HG02938 (cell line): Measurements from ENCODE around the gene TRDN.
"Not testable (repeated sequence)": the region's sequence is repeated elsewhere in the genome, so short reads cannot be mapped to it uniquely, and the experiment has no call there.

Experiments
- ATAC-seq: cut with Tn5 transposase; IDR thresholded peaks from one replicate; pipeline ENCODE4 v1.9.1; 2021; ENCODE audit warnings: mild to moderate bottlenecking, moderate library complexity; ENCODE audit not compliant: unreplicated experiment

The TRDN gene

DNA sequence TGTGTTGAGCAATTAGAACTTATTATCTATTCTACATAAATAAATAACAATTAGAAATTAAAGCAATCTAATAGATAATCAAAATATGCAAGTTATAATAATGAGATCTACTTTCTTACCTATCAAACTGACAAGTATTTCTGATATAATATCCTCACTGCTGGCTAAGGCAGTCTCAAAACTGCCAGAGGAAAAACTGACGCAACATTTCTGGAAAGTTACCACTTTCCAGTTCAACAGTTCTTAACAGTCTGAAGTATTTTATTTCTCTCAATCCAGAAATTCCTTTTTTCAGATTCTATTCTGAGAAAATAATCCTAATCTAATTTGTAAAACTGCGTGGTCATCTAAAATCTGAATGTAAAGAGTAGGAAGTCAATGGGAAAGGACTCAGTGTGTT, 121.0 kb downstream of the TRDN start:
- ATAC-seq = no peak

DNA sequence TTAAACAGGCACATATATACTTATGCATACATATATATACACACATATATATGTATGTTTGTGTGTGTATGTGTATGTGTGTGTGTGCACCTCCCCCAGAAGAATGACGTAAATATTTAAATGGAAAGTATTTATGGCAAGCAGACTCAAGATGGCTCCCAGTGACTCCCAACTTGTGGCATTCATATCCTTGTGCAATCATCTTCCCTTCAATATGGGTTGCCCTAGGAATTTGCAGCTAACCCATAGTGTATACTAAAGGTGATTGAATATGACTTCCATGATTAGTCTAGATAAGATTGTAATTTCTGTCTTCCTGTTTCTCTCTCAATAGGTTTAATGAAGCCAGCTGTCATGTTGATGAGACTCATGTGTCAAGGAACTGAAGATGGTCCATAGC, 127.6 kb downstream of the TRDN start:
- ATAC-seq = no peak

DNA sequence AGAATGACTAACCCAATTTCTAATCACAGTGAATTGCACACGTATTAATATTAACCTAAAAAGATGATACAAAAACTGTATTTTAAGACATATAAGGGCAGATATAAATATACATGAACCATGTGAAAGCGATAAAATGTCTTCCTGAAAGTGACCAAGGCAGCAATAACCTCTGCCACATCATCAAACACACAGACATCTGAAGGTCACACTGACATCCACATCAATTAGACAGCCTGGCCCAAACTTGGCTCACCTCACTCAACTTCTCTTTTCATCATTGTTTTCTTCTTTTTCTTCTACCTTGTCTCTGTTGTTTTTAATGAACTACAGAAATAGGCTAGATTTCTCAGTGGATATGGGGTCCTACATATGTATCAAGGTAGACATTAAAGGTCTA, 128.5 kb downstream of the TRDN start:
- no peak for ATAC-seq

DNA sequence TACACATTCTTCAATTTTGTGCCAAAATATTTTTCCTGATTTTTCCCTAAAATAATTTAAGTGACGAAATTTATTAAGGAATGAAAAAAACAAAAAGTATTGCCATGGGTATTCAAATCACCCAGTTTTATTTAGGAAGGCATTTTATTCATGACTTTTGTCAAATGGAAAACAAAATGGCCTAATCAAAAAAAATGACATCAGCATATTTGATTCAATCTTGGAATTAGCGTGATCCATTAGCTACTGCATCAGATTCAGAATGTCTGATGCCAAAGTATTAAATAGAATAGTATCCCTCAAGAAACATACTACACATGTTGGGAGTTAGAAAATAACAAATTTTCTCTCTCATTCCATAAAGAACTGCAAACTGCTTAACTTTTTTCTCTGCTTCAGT, 129.2 kb downstream of the TRDN start:
- no peak for ATAC-seq

DNA sequence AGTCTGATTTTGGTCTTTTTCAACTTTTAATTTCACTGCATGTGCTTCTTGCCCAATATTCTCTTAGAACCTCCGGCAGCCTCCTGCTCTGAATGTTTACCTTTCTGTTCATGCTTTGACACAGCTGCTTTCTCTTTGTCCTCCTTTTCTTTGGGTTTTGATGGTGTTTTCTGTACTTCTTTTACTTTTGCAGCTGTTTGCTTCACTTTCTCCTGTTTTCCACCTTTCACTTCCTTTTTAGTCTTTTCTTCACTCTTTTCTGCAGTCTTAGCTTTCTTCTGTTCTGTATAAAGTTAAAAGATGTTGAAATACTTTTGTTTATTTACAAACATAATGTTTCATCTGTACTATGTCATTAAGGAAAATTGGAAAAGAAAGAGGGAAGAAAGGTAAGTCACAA, 133.1 kb downstream of the TRDN start:
- no peak for ATAC-seq

DNA sequence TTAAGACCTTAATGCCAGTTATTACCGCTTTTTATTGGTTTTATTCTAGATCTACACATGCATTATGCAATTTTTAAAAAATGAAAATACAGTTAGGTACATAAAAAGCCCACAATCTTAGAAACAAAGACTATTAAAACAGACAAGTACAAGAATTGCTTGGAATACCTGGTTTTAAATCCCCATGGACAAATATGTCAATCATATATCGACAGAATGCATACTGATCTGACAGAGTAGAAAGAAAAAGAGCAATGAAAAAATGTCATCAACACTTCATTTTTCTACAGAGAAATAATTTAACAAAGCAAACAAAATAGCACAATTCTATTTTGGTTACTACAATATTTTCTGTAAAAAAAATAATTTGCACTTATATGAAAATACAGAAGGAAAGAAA, 139.7 kb downstream of the TRDN start:
- ATAC-seq = no peak

DNA sequence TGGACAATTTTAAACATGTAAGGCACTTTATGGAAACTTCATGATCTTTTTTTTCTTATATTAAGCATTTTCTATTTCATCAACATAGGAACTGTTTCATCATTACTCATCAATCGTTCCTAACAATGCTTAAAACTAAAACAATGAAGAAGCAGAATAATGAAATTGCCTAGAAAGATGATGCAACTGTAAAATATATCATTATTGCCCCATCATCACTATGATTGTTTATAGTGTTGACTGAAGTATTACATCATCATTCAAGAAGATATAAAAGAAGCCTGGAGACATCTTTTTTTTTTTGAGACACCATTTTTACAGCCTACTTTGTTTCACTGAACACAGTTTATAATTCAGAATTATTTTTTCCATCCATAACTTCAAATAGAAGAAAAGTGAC, 147.2 kb downstream of the TRDN start:
- no peak for ATAC-seq

DNA sequence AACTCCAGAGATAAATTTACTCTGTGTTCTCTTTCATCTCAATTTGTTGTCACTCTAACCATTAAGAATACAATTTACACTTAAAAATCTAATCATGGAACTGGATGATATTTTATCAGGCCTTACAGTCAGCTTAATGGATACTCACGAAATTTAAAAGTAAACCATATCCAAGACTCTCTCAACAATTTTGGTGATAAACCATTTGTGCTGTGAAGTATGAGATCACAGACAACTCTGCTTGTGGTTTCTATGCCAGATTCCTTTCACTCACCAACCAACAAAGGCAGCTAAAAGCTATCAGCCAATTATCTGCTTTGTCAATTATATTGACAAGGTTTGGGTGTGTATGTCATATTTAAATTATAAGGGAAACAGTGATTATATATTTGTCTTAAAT, 155.8 kb downstream of the TRDN start:
- ATAC-seq = no peak

DNA sequence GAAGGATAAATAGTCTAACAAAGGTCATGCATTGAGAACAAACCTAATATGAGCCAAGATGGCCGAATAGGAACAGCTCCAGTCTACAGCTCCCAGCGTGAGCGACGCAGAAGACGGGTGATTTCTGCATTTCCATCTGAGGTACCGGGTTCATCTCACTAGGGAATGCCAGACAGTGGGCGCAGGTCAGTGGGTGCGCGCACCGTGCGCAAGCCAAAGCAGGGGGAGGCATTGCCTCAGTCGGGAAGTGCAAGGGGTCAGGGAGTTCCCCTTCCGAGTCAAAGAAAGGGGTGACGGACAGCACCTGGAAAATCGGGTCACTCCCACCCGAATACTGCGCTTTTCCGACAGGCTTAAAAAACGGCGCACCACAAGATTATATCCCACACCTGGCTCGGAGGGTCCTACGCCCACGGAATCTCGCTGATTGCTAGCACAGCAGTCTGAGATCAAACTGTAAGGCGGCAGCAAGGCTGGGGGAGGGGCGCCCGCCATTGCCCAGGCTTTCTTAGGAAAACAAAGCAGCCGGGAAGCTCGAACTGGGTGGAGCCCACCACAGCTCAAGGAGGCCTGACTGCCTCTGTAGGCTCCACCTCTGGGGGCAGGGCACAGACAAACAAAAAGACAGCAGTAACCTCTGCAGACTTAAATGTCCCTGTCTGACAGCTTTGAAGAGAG, 164.6 kb downstream of the TRDN start:
- ATAC-seq = not testable (repeated sequence)

DNA sequence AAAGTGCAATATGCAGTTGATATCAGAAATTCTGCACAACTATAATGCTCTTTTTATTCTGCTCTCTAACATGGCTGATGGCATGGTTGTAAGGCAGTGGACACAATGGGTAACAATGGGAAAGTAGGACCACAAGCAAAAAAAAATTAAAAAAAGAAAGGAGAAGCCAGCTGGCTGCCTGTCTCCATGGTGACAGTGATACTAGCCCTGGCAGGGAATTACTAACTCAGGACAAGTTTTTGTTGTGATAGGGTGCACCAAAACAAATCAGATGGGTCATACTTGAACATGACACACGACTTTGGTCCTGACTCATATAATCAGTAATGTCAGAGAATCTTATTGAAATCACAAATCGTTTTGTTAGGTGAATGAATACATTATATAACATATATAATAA, 169.4 kb downstream of the TRDN start:
- ATAC-seq = no peak

DNA sequence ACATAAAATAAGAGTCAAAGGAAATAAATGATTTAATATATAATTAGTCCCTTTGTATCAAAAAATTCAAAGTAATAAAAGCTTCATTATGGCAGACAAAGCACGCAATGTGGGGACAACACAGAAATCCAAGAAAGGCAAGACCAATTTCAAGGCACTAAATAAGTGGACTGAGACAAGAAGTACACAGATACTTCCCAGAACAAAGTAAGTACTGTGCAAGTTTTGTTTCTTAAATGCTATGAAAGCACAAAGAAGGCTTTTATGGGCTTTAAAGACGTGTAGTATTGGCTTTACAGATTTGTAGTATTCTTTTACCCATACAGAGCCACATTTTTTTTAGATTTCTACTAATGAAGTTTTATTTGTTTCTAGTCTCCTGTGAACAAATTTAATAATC, 174.6 kb downstream of the TRDN start:
- no peak for ATAC-seq

DNA sequence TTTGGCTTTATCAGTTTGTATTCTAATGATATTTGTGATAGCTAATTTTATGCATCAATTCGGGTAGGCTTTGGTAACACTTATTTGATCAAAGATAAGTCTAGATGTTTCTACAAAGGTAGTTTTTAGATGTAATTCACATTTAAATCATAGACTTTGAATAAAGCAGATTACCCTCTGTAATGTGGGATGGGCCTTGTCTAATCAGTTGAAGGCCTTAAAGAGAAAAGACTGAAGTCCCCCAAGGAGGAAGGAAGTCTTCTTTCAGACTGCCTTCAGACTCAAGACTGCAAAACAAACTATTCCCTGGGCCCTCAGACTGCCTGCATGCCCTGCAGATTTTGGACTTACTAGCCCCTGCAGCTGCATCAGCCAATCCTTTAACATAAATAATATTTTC, 178.5 kb downstream of the TRDN start:
- ATAC-seq = no peak

DNA sequence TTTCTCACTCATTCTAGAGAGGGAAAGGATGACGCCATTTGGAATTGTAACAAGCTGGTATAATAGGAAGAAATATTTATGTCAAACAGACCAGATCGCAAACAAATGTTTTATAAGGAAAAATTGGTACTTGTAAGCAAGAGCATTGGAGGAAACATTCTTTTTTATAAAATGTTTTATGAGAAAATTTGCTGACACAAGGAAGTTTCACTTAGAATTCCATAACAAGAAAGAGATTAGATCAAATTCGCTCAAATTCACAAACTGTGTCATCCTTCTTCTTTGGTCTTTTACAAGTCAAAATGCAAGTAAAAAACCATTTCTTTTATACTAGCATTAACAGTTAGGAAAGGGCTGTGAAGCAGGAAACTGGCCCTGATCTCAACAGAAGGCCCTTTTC, 179.9 kb downstream of the TRDN start:
- no peak for ATAC-seq

DNA sequence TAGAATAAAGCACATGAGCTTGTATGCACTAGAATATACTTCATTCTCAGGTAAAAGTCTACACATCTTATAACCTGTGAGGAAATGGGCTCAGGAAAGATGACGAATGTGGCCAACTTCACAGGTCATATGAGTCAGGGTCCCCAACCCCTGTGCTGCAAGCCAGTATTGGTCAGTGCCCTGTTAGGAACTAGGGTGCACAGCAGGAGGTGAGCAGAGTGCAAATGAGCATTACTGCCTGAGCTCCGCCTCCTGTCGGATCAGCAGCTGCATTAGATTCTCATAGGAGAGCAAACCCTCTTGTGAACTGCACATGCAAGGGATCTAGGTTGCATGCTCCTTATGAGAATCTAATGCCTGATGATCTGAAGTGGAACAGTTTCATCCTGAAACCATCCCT, 182.3 kb downstream of the TRDN start:
- no peak for ATAC-seq

DNA sequence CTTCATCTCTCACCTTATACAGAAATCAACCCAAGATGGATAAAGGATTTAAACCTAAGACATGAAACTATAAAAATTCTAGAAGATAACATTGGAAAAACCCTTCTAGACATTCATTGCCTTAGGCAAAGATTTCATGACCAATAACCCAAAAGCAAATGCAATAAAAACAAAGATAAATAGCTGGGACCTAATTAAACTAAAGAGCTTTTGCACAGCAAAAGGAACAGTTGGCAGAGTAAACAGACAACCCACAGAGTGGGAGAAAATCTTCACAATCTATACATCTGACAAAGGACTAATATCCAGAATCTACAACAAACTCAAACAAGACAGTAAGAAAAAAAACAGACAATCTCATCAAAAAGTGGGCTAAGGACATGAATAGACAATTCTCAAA, 183.7 kb downstream of the TRDN start:
- not testable (repeated sequence) for ATAC-seq

DNA sequence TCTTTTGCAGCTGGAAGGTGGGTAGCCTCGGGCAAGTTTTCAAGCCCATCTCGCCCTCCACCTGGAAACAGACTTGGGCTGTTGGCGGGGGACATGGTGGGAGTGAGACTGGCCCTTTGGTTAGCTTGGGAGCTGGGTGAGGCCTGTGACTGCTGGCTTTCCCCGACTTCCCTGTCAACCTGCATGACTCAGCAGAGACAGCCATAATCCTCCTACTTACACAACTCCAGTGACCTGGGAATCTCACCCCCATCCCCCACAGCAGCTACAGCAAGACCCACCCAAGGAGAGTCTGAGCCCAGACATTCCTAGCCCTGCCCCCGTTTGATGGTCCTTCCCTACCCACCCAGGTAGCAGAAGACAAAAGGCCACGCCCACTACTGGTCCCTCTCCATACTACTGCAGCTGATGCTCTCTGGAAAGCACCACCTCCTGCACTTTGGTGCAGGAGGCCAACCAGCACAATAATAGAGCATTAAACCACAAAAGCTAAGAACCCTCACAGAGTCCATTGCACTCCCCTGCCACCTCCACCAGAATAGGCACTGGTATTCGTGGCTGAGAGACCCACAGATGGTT, 188.4 kb downstream of the TRDN start:
- no peak for ATAC-seq

DNA sequence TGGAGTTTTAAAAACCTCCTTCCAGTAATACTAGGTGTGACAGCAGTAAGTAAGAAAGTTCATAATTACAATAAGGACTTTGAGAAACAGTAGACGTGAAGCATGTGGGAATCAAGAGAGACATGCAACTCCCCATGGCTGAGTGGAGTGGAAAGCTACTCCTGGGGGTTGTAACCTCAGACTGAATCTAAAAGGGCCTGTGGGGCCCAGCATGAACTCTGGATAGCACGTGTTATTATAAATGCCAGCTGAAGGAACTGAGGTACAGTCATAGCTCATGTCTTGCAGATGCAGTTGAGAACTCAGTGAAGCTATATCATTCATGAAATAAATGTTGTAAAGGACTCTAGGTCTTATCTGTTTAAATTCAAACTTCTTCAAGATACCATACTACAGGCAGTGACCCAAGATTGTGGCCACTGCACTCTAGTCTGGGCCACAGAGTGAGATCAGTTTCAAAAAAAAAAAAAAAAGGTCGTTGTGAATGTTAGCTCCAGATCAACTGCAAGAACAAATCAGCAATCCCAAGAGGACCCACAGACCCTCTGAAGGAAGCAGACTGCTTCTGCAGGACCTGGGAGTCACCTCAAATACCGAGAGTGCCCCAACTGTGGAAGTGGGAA, 189.3 kb downstream of the TRDN start:
- no peak for ATAC-seq

DNA sequence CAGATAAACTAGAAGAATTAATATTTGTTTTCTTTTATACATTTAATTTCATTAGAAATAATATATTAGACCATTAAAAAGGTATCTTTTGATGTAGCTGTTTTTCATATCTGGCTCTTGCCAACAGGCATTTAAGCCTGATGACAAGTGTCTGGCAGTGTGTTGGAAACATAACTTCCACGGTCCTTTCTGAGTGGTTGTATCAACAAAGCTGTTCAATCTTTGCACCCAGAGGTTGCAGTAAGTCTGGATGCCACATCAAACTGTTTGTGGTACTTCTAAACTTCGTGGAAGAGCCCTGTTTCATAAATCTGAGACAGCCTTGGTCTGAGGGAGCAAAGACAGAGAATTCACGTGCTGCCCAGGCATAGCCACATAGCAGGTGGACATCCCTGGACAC, 197.4 kb downstream of the TRDN start:
- no peak for ATAC-seq

DNA sequence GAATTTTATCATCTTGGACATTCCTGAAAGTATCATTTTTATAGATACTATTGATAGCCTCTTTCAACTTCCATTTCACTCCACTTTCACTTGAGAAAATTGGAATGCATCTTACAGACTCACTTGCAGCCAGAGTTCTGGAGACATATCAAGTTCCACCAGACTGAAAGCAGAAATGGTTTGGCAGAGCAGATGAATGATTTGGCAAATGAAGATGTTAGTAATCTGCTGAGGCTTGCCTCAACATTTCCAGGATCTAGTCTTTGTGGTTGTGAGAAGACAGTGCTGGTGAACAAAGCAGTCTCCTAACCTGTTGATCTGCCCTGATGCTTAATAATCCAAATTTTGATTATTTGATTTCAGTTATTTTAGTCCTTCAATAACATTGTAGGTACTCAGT, 202.6 kb downstream of the TRDN start:
- ATAC-seq = no peak

DNA sequence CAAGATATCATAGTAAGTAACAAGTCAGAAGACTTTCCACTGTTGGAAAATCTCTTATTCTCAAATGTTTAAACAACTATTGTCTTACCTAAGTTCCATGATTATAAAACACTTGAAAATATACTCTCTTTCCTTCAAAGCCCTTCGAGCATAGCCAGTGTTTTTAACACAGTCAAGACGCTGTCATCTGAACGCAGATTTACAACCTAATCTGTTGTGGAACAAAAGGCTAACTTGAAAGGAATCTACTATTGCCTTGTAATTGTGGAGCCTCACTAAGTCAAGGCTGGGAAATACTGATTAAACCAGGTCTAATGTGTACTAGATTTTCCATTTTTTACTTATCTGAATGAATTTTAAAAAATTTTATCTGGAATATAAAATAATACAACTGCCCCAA, 205.8 kb downstream of the TRDN start:
- no peak for ATAC-seq

DNA sequence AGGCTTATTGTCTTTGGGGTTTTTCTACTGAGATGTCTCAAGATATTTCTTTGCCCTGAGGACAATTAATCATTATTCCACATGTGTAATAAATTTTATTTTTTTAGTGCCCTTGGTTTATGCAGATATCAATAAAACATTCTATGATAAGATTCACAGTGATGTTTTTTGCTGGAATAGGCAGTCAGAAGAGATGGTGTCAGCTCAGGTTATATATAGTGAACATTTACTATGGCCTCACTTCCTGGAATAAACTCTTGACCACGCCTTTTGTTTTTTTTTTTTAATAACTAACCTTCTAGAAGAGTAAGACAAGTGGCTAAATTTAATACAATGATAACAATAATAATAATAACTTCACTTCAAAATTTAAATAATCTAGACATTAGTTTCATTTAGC, 209.7 kb downstream of the TRDN start:
- ATAC-seq = no peak

DNA sequence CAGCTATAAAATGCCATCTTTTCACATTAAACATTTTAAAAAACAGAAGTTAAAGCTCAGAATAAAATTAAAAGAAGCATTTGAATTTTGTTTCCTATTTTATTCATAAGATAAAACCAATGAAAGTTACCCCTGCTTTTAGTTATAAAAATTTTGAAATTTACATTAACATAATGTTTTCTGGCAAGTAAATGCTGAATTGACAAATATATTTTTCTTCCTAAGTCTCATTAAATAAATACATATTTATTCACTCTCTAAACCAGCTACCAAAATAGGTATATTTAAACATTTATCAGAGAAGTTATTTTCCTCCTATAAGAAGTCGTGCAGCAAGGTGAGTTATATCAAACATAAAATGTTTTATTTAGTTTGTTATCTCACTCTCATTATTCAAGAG, 213.6 kb downstream of the TRDN start:
- ATAC-seq = no peak

DNA sequence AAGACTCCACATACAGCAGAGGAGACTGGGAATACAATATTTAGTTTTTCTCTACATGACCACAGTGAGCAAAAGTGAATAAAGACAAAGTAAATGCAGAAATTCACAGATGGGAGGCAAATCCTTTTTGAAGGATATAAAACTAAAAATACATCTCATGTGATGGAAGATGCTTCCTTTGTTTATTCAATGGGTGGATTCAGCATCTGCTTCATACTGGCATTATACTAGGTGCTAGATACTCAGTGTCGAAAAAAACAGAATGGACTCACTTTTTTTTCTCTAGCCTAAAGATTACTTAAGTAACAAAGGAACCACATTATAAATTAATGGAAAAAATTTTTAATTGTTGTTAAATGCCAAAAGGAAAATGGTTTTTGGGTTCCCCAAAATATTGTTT, 216.2 kb downstream of the TRDN start:
- ATAC-seq = no peak
